ENCODE data around the gene CPNE5.

The CPNE5 gene

GRCh38 chr6:36833182-36833789 is 6.0 kb downstream of the CPNE5 start:
- DNase-seq, result no peak

GRCh38 chr6:36832313-36832712 is 6.9 kb downstream of the CPNE5 start:
- DNase-seq, result no peak

DNA sequence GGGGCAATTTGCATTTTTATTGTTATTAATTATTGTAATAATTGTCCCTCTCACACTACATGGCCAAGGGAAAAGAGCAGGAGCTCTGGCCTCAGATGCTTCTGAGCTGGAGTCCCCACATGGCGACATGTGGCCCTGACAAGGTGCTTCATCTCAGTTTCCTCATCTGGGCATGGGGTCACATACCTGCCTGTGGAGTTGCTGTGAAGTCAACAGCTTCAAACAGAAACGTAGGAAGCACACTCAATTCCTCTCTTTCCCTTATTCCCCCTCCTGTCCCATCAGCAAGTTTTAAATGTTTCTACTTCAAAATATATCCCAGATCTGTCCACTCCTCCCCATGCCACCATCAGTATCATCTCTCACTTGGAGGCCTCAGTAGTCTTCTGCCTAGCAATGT is 8.7 kb downstream of the CPNE5 start:
- DNase-seq, result no peak

- DNase-seq, result no peak
Measured at GRCh38 chr6:36829919-36830544, 9.2 kb downstream of the CPNE5 start.

- DNase-seq, result peak; percentile 29
Measured at GRCh38 chr6:36827261-36828079, 11.8 kb downstream of the CPNE5 start.

GRCh38 chr6:36826520-36827227 is 12.6 kb downstream of the CPNE5 start:
- no peak for DNase-seq

- no peak for DNase-seq
Measured at GRCh38 chr6:36825994-36826393, 13.2 kb downstream of the CPNE5 start.

GRCh38 chr6:36825452-36825851 is 13.8 kb downstream of the CPNE5 start:
- DNase-seq, result no peak

GRCh38 chr6:36824253-36824652 is 15.0 kb downstream of the CPNE5 start:
- no peak for DNase-seq

- no peak for DNase-seq
Measured at GRCh38 chr6:36823421-36824096, 15.7 kb downstream of the CPNE5 start.

DNA sequence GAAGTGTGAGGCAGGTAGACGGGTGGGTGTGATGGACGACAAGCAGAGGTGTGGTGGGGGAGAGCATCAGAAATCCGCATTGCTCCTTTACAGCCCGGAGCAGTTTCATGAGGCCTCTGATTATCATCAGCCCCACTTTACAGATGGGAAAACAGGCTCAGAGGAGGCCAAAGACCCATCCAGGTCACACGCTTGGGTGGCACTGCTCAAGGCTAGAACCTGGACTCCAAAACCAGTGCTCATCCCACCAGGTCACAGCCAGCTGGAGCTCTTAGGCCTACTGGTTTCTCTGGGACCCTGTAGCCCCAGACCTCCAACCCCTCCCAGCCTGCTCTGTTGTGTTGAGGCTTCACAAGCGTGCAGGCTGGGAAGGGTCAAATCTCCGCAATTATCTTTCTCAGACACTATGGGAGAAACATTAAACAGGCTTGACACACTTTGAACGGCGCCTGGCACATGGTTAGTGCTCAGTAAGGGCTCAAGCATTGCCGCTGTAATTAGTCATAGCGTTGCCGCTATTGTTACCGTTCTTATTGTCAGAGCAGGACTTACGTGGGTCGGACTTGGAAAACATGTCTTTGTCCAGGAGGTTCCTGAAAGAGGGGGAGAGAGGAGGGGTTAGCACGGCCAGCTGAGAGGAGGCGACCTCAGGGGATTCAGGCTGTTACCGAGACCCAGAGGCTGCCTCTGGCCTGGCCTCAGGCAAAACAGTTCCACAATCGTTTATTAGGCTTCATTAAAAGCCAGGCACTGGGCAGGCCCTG is 16.6 kb downstream of the CPNE5 start:
- no peak for DNase-seq

GRCh38 chr6:36821581-36822335 is 17.5 kb downstream of the CPNE5 start:
- no peak for DNase-seq

DNA sequence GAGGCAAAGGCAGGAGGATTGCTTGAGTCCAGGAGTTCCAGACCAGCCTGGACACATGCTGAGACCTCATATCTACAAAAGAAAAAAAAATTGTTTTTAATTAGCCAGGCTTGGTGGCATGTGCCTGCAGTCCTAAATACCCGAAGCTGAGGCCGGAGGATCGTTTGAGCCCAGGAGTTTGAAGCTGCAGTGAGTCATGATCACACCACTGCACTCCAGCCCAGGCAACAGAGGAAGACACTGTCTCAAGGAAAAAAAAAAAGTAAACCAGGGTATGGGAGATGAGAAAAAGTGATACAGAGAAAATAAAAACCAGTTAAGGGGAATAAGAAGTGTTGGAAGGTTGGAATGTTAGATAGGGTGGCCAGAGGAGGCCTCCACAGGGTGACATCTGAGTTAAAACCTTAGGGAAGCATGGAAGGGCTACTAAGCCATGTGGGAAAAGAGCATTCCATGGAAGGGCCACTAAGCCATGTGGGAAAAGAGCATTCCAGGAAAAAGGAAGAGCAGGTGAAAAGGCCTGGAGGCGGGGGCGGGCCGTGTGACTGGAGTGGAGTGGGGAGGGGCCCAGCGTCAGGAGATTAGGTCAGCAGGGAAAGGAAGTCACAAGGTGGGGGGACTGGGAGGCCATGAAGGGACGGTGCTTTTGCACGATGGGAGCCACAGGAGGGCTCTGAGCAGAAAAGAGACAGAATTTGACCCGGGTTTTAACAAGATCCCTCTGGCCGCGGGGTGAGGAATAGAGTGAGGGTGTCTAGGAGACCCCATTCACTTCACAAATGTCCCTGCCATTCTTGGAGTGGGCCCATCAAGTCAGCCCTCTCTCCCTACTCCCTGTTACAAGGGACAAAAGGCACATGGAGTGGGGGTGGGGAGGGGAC is 18.3 kb downstream of the CPNE5 start:
- no peak for DNase-seq

DNA sequence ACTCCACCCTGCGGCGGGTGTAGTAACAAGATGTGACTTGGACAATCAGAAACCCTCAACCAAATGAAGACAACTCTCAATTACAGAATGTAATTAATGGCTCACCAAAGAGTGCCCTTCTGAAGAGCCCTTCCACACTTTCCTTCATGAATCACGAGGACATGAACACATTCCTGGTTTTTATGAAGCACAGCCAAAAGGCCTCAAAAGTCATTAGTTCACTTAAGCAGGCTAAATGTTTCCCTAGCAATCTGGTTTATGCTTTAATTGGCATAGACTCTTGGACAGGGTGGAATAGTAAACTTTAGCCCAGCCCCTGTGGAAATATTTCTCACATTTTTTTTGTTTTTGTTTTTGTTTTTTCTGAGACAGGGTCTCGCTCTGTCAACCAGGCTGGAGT is 20.5 kb downstream of the CPNE5 start:
- no peak for DNase-seq

DNA sequence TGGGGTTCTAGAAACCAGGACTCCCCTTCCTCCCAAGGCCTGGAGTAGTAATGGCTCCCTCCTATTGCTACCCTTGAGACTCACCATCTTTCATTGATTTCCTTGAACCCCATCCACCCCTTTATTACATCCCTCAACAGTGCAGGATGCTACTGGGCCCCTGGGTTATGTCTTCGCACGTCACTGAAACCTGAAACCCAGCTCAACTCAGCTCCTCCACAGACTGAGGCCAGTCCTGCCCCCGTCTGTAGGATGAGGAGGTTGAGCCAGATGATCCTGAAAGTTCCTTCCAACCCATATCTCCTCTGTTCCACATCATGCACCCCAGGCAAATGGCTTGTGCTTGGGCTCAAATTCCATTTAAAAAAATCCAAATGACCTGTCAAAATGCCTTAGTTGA is 21.4 kb downstream of the CPNE5 start:
- no peak for DNase-seq

DNA sequence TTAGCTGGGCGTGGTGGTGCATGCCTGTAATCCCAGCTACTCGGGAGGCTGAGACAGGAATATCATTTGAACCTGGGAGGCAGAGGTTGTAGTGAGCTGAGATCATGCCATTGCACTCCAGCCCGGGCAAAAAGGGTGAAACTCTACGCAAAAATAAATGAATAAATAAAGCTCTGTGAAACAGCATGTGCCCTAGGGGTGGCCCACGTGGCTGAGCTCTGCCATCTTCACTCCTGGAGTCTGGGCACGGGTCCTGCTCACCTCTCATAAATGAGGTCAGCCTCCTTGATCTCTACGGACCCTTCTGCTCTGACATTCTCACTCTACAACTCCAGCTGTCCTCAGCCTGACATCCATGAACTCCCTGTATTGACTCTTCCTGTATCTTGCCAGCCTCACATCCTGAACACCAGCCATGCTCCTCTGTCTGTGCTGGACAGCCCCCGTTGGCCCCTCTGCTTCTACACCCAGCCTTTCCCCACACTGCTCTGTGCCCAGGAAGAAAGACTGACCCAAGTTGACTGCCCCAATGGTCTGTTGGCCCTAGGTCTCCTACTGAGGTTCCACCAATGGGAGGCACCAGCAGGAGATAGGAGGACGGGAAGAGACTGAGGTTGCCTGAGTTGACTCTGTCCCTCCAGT is 21.9 kb downstream of the CPNE5 start:
- no peak for DNase-seq

GRCh38 chr6:36815962-36816735 is 23.1 kb downstream of the CPNE5 start:
- DNase-seq, result no peak

- no peak for DNase-seq
Measured at GRCh38 chr6:36814249-36814648, 25.0 kb downstream of the CPNE5 start.

- no peak for DNase-seq
Measured at GRCh38 chr6:36813526-36813925, 25.7 kb downstream of the CPNE5 start.

All from activated CD8-positive, alpha-beta memory T cell treated with anti-CD3 and anti-CD28 coated beads, Interleukin-2, amount 50 U/mL, for 4 hours (primary cell).